K562 (cell line): ENCODE results near the gene FBN1. TPM values are rescaled to one million over a fixed set of nuclear protein-coding genes. Genes with fewer than 3 reads are reported as not detected.

Experiments used
- CBFA2T3 ChIP-seq: fragments of 450-650 bp; IDR thresholded peaks from 2 replicates; pipeline ENCODE4 v1.6.1; 2017
- CSDE1 ChIP-seq, 2 experiments: fragments of 450-650 bp; IDR thresholded peaks; 2 replicates each; pipeline ENCODE4 v1.6.1; 2016; ENCODE audit warnings: mild to moderate bottlenecking in 1 of 2
- FOXP1 ChIP-seq: sonication (generic); formaldehyde crosslinking; IDR thresholded peaks from 2 replicates; pipeline ENCODE4 v1.8.0; 2022; ENCODE audit warnings: mild to moderate bottlenecking, missing genetic modification reagents
- SETDB1 ChIP-seq: IDR thresholded peaks from one replicate; pipeline ENCODE4 v1.6.1; 2012; ENCODE audit warnings: low read length, control low read depth, inconsistent platforms
- SMARCE1 ChIP-seq: fragments of 450-650 bp; IDR thresholded peaks from 2 replicates; pipeline ENCODE4 v1.7.1; 2016; ENCODE audit warnings: mild to moderate bottlenecking
- TRIM24 ChIP-seq, 2 experiments: fragments of 450-650 bp; IDR thresholded peaks; 2 replicates each; pipeline ENCODE4 v1.6.1; 2016
- ZBED1 ChIP-seq: IDR thresholded peaks from 2 replicates; pipeline ENCODE4 v1.6.1; 2014
- ZFP1 ChIP-seq: fragments of 450-650 bp; formaldehyde crosslinking; IDR thresholded peaks from 2 replicates; pipeline ENCODE4 v1.4.0; 2020; ENCODE audit warnings: mild to moderate bottlenecking, mixed read lengths
- polyA plus RNA-seq, 8 experiments: library from polyadenylated mRNA; depleted of rRNA in 4 of 8; stranded (reverse) in 5 of 8; unstranded in 3 of 8; fragments of >200 nt; fragmentation: Nextera tagmentation in 2 of 8; fragmentation: Illumina TruSeq in 1 of 8; extraction: Ambion mirVana in 2 of 8; extraction: Trizol in 1 of 8; gene quantifications; 2 replicates each; pipeline versions ENCODE4 v1.2.1 to v1.2.3, GENCODE V29; 2011 to 2014; ENCODE audit warnings: inconsistent platforms in 1 of 8, missing spikeins in 1 of 8
- total RNA-seq, 7 experiments: library from RNA; depleted of rRNA in 6 of 7; stranded (reverse); fragments of >200 nt in 6 of 7; fragmentation: Illumina TruSeq in 2 of 7; extraction: Trizol in 2 of 7; gene quantifications; 2 replicates each; pipeline versions ENCODE4 v1.2.1 to v1.2.3, GENCODE V29; 2011 to 2021; ENCODE audit warnings: low replicate concordance in 1 of 7
- TF ChIP-seq, protein P1 (sequence below): fragments of 200-600 bp; sonication (generic); IDR thresholded peaks from one replicate; pipeline ENCODE4 v1.6.1; 2012; ENCODE audit warnings: mild to moderate bottlenecking, low read depth, low read length, inconsistent platforms
- TF ChIP-seq, protein P2 (sequence below): fragments of 450-650 bp; IDR thresholded peaks from 2 replicates; pipeline ENCODE4 v1.6.1; 2017; ENCODE audit warnings: antibody characterized with exemption
- TF ChIP-seq, protein P3 (sequence below): fragments of 250-450 bp; sonication (Bioruptor Pico); IDR thresholded peaks from 2 replicates; pipeline ENCODE4 v1.4.0; 2020

The FBN1 gene
- total and polyA plus RNA-seq, 9 of the 15 experiments (the other 6 are each of a cell fraction or from before 2014, with no cell fraction given) = 0.15 to 1.2 (median 0.60) TPM

DNA sequence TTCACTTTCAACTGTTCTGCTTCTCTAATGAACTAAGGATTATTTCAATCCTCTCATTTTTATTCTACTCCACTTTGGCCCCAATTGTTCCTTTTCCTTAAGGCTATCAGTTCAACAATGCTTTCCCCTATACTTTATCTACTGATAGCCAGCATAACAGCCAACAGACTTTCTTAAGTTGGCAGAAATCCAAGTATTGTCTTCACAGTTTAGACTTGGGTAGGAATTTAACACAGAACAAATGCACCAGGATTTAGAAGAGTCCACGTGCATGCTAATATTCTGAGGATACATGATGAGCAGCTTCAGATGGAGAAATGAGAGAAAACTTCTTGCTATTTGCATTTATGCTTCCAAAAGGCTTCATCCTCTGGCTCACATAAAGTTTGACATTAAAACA, 54.8 kb downstream of the FBN1 start (continued):
- TF ChIP-seq TRIM24 (IDR thresholded peaks at IDR 0.05) (peak; percentile 10 to 37; a peak in 1 of 4 replicates), CBFA2T3 (peak; percentile 89), SETDB1 (no peak), CSDE1 (IDR thresholded peaks at IDR 0.05) (no peak), FOXP1 (CRISPR knock-in tag) (no peak), SMARCE1 (peak; percentile 52; the same call in 1 of the 2 replicates), ZFP1 (CRISPR knock-in tag) (no peak), ZBED1 (no peak)
- TF ChIP-seq, protein P1, sequence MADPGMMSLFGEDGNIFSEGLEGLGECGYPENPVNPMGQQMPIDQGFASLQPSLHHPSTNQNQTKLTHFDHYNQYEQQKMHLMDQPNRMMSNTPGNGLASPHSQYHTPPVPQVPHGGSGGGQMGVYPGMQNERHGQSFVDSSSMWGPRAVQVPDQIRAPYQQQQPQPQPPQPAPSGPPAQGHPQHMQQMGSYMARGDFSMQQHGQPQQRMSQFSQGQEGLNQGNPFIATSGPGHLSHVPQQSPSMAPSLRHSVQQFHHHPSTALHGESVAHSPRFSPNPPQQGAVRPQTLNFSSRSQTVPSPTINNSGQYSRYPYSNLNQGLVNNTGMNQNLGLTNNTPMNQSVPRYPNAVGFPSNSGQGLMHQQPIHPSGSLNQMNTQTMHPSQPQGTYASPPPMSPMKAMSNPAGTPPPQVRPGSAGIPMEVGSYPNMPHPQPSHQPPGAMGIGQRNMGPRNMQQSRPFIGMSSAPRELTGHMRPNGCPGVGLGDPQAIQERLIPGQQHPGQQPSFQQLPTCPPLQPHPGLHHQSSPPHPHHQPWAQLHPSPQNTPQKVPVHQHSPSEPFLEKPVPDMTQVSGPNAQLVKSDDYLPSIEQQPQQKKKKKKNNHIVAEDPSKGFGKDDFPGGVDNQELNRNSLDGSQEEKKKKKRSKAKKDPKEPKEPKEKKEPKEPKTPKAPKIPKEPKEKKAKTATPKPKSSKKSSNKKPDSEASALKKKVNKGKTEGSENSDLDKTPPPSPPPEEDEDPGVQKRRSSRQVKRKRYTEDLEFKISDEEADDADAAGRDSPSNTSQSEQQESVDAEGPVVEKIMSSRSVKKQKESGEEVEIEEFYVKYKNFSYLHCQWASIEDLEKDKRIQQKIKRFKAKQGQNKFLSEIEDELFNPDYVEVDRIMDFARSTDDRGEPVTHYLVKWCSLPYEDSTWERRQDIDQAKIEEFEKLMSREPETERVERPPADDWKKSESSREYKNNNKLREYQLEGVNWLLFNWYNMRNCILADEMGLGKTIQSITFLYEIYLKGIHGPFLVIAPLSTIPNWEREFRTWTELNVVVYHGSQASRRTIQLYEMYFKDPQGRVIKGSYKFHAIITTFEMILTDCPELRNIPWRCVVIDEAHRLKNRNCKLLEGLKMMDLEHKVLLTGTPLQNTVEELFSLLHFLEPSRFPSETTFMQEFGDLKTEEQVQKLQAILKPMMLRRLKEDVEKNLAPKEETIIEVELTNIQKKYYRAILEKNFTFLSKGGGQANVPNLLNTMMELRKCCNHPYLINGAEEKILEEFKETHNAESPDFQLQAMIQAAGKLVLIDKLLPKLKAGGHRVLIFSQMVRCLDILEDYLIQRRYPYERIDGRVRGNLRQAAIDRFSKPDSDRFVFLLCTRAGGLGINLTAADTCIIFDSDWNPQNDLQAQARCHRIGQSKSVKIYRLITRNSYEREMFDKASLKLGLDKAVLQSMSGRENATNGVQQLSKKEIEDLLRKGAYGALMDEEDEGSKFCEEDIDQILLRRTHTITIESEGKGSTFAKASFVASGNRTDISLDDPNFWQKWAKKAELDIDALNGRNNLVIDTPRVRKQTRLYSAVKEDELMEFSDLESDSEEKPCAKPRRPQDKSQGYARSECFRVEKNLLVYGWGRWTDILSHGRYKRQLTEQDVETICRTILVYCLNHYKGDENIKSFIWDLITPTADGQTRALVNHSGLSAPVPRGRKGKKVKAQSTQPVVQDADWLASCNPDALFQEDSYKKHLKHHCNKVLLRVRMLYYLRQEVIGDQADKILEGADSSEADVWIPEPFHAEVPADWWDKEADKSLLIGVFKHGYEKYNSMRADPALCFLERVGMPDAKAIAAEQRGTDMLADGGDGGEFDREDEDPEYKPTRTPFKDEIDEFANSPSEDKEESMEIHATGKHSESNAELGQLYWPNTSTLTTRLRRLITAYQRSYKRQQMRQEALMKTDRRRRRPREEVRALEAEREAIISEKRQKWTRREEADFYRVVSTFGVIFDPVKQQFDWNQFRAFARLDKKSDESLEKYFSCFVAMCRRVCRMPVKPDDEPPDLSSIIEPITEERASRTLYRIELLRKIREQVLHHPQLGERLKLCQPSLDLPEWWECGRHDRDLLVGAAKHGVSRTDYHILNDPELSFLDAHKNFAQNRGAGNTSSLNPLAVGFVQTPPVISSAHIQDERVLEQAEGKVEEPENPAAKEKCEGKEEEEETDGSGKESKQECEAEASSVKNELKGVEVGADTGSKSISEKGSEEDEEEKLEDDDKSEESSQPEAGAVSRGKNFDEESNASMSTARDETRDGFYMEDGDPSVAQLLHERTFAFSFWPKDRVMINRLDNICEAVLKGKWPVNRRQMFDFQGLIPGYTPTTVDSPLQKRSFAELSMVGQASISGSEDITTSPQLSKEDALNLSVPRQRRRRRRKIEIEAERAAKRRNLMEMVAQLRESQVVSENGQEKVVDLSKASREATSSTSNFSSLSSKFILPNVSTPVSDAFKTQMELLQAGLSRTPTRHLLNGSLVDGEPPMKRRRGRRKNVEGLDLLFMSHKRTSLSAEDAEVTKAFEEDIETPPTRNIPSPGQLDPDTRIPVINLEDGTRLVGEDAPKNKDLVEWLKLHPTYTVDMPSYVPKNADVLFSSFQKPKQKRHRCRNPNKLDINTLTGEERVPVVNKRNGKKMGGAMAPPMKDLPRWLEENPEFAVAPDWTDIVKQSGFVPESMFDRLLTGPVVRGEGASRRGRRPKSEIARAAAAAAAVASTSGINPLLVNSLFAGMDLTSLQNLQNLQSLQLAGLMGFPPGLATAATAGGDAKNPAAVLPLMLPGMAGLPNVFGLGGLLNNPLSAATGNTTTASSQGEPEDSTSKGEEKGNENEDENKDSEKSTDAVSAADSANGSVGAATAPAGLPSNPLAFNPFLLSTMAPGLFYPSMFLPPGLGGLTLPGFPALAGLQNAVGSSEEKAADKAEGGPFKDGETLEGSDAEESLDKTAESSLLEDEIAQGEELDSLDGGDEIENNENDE = no peak
- TF ChIP-seq, protein P2, sequence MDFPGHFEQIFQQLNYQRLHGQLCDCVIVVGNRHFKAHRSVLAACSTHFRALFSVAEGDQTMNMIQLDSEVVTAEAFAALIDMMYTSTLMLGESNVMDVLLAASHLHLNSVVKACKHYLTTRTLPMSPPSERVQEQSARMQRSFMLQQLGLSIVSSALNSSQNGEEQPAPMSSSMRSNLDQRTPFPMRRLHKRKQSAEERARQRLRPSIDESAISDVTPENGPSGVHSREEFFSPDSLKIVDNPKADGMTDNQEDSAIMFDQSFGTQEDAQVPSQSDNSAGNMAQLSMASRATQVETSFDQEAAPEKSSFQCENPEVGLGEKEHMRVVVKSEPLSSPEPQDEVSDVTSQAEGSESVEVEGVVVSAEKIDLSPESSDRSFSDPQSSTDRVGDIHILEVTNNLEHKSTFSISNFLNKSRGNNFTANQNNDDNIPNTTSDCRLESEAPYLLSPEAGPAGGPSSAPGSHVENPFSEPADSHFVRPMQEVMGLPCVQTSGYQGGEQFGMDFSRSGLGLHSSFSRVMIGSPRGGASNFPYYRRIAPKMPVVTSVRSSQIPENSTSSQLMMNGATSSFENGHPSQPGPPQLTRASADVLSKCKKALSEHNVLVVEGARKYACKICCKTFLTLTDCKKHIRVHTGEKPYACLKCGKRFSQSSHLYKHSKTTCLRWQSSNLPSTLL = no peak
- TF ChIP-seq, protein P3, sequence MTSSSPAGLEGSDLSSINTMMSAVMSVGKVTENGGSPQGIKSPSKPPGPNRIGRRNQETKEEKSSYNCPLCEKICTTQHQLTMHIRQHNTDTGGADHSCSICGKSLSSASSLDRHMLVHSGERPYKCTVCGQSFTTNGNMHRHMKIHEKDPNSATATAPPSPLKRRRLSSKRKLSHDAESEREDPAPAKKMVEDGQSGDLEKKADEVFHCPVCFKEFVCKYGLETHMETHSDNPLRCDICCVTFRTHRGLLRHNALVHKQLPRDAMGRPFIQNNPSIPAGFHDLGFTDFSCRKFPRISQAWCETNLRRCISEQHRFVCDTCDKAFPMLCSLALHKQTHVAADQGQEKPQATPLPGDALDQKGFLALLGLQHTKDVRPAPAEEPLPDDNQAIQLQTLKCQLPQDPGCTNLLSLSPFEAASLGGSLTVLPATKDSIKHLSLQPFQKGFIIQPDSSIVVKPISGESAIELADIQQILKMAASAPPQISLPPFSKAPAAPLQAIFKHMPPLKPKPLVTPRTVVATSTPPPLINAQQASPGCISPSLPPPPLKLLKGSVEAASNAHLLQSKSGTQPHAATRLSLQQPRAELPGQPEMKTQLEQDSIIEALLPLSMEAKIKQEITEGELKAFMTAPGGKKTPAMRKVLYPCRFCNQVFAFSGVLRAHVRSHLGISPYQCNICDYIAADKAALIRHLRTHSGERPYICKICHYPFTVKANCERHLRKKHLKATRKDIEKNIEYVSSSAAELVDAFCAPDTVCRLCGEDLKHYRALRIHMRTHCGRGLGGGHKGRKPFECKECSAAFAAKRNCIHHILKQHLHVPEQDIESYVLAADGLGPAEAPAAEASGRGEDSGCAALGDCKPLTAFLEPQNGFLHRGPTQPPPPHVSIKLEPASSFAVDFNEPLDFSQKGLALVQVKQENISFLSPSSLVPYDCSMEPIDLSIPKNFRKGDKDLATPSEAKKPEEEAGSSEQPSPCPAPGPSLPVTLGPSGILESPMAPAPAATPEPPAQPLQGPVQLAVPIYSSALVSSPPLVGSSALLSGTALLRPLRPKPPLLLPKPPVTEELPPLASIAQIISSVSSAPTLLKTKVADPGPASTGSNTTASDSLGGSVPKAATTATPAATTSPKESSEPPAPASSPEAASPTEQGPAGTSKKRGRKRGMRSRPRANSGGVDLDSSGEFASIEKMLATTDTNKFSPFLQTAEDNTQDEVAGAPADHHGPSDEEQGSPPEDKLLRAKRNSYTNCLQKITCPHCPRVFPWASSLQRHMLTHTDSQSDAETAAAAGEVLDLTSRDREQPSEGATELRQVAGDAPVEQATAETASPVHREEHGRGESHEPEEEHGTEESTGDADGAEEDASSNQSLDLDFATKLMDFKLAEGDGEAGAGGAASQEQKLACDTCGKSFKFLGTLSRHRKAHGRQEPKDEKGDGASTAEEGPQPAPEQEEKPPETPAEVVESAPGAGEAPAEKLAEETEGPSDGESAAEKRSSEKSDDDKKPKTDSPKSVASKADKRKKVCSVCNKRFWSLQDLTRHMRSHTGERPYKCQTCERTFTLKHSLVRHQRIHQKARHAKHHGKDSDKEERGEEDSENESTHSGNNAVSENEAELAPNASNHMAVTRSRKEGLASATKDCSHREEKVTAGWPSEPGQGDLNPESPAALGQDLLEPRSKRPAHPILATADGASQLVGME (CRISPR knock-in tag) = no peak
